T-cell (primary cell): ENCODE data around the gene PDE4A. TPM values are rescaled to one million over a fixed set of nuclear protein-coding genes. Genes with fewer than 3 reads are reported as not detected.

Experiments used
- ATAC-seq, 4 experiments: fragments of 200-7000 bp in 3 of 4; fragments of 150-1000 bp in 1 of 4; cut with Tn5 transposase; replicated peaks in 1 of 4; 1 replicate in 3 of 4; 2 replicates in 1 of 4; pipeline ENCODE4 v1.10.0; 2021; ENCODE audit warnings: moderate library complexity in 3 of 4, mild to moderate bottlenecking in 2 of 4, moderate number of reproducible peaks in 1 of 4
- CTCF ChIA-PET, 2 donors: fragments of 300-600 bp; sonication (Branson Sonifier 250); formaldehyde crosslinking; loops; one replicate each; lab custom pipeline; 2022; ENCODE audit warnings: antibody characterized with exemption in 2 of 2; lab: Charles Lee
- POLR2A ChIA-PET, 2 donors: fragments of 300-600 bp; sonication (Branson Sonifier 250); formaldehyde crosslinking; loops; one replicate each; lab custom pipeline; 2022; ENCODE audit warnings: antibody characterized with exemption in 2 of 2; lab: Charles Lee
- DNase-seq, 35 experiments: peaks; one replicate each; pipeline versions ENCODE4 v3.0.0 to v3.0.0-alpha.2; 2013 to 2023
- H3K27ac ChIP-seq: one replicate; pipeline ENCODE4 v1.5.1; 2013; ENCODE audit warnings: low read length
- H3K27me3 ChIP-seq, 2 experiments: replicated peaks in 1 of 2; 1 replicate in 1 of 2; 2 replicates in 1 of 2; pipeline versions ENCODE4 v1.6.1 to v1.7.0; 2013; ENCODE audit warnings: low read length in 1 of 2, mixed read lengths in 1 of 2; ENCODE audit not compliant: control insufficient read depth in 2 of 2, insufficient read depth in 2 of 2; ENCODE audit errors: extremely low read depth in 1 of 2
- H3K36me3 ChIP-seq, 2 donors: 1 replicate in 1 of 2; 2 replicates in 1 of 2; pipeline versions ENCODE4 v1.6.1 to v1.7.0; 2013; ENCODE audit warnings: low read length in 1 of 2; ENCODE audit not compliant: control insufficient read depth in 2 of 2, insufficient read depth in 1 of 2; ENCODE audit errors: extremely low read depth in 1 of 2
- H3K4me1 ChIP-seq, 2 experiments: 1 replicate in 1 of 2; 2 replicates in 1 of 2; pipeline versions ENCODE4 v1.6.1 to v1.7.0; 2013; ENCODE audit warnings: low read length in 2 of 2, mixed read lengths in 1 of 2; ENCODE audit not compliant: insufficient read depth in 2 of 2, control insufficient read depth in 1 of 2; ENCODE audit errors: extremely low read depth in 1 of 2
- H3K4me3 ChIP-seq, 2 donors: 1 replicate in 1 of 2; 2 replicates in 1 of 2; pipeline versions ENCODE4 v1.5.1 to v1.7.0; 2013; ENCODE audit warnings: mild to moderate bottlenecking in 2 of 2, low read length in 1 of 2, moderate library complexity in 1 of 2; ENCODE audit not compliant: control insufficient read depth in 1 of 2; ENCODE audit errors: extremely low read depth in 1 of 2
- H3K9me3 ChIP-seq: 2 replicates; pipeline ENCODE4 v1.7.0; 2013
- H3K27ac Mint-ChIP-seq, 2 donors: one replicate each; pipeline ENCODE4 v1.8.0; 2020 to 2021; ENCODE audit warnings: mild to moderate bottlenecking in 2 of 2, mixed read lengths in 2 of 2
- H3K27me3 Mint-ChIP-seq, 2 donors: one replicate each; pipeline ENCODE4 v1.8.0; 2021 to 2022; ENCODE audit warnings: mixed read lengths in 2 of 2
- H3K36me3 Mint-ChIP-seq: one replicate; pipeline ENCODE4 v1.8.0; 2021; ENCODE audit warnings: mixed read lengths
- H3K4me1 Mint-ChIP-seq, 3 donors: one replicate each; pipeline ENCODE4 v1.8.0; 2020 to 2022; ENCODE audit warnings: mixed read lengths in 3 of 3, mild to moderate bottlenecking in 1 of 3
- H3K4me3 Mint-ChIP-seq, 3 donors: one replicate each; pipeline ENCODE4 v1.8.0; 2020 to 2022; ENCODE audit warnings: mild to moderate bottlenecking in 3 of 3, mixed read lengths in 3 of 3, moderate library complexity in 3 of 3
- H3K9me3 Mint-ChIP-seq, 3 donors: one replicate each; pipeline ENCODE4 v1.8.0; 2020 to 2022; ENCODE audit warnings: mixed read lengths in 3 of 3
- WGBS: methylation state at CpG from one replicate; pipeline ENCODE4 v1.1.5; 2013; ENCODE audit warnings: missing lambda C conversion rate; ENCODE audit not compliant: insufficient coverage; 5-methylcytosine and 5-hydroxymethylcytosine counted together
- total RNA-seq, 35 experiments: library from RNA in 6 of 35; stranded (reverse) in 6 of 35; fragments of 120-200 nt in 1 of 35; gene quantifications; one replicate each; pipeline versions ENCODE4 v1.2.1 to v1.2.4 and lab custom pipeline; 2013 to 2026

Gene PDE4A
- total RNA-seq, 5 donors from 2014 or later (not counting 1 experiment from before 2014, with no cell fraction given): 2.2 to 13.3 (median 6.2) TPM

GRCh38 chr19:10418485-10419199 is 1.7 kb upstream of the PDE4A start:
- POLR2A ChIA-PET: interaction anchor here in 1 of 2 donors (0.6 to 0.7 kb wide), 2 partner anchors 13 to 324 kb away, joined by 6 to 7 read pairs; no protein-coding TSS in a partner anchor
- DNase-seq: peak in 2 of 35 experiments; percentile 36 to 56
- peaks cover 8 to 76% of the 10 kb centered on the region in 2 experiments for H3K27me3 ChIP-seq

GRCh38 chr19:10419200-10419645 is 1.1 kb upstream of the PDE4A start:
- Mint-ChIP-seq H3K9me3 (no peaks in the 10 kb centered on the region), H3K27ac (peak overlapping the region in 1 of 2 donors; percentile 51), H3K36me3 (no peaks in the 10 kb centered on the region), H3K4me1 (peaks cover 42 to 64% (median 57%) of the 10 kb centered on the region in 3 donors), H3K27me3 (peaks cover 45 to 53% of the 10 kb centered on the region in 2 donors), H3K4me3 (peak overlapping the region; percentile 60 to 72 (median 67))
- DNase-seq (peak in 2 of 35 experiments; percentile 49 to 57), ATAC-seq (peak in 1 of 4 experiments; percentile 4)
- no peaks in the 10 kb centered on the region for H3K9me3 ChIP-seq
- CTCF ChIA-PET: interaction anchor here (0.6 to 1.1 kb wide), 2 partner anchors 16 to 18 kb away, joined by 3 read pairs; partner anchors contain the start of gene CDC37 (in 1 of the 2)
- peak overlapping the region in 1 of 2 donors; percentile 52 for H3K4me3 ChIP-seq
- peaks cover 15 to 75% of the 10 kb centered on the region in 2 experiments for H3K4me1 ChIP-seq
- H3K27me3 ChIP-seq: peaks cover 8 to 82% of the 10 kb centered on the region in 2 experiments
- WGBS: 1% methylated on average over 35 of the region's 40 CpGs
- no peak overlapping the region for H3K27ac ChIP-seq
- H3K36me3 ChIP-seq: no peaks in the 10 kb centered on the region
- POLR2A ChIA-PET: interaction anchor here in 1 of 2 donors (0.6 to 0.7 kb wide), 2 partner anchors 13 to 323 kb away, joined by 6 to 7 read pairs; no protein-coding TSS in a partner anchor

More at GRCh38 chr19:10418485-10419199, 1.7 kb upstream of the PDE4A start:
- 11% methylated on average over 10 of the region's 32 CpGs for WGBS
- Histone ChIP-seq H3K27ac (no peak overlapping the region), H3K36me3 (no peaks in the 10 kb centered on the region), H3K9me3 (no peaks in the 10 kb centered on the region), H3K4me3 (peak overlapping the region in 1 of 2 donors; percentile 5), H3K4me1 (peaks cover 12 to 71% of the 10 kb centered on the region in 2 experiments)
- Mint-ChIP-seq H3K4me1 (peaks cover 42 to 59% (median 54%) of the 10 kb centered on the region in 3 donors), H3K27ac (peak overlapping the region in 1 of 2 donors; percentile 39), H3K9me3 (no peaks in the 10 kb centered on the region), H3K36me3 (no peaks in the 10 kb centered on the region), H3K4me3 (peak overlapping the region; percentile 2 to 72 (median 22)), H3K27me3 (peaks cover 43 to 50% of the 10 kb centered on the region in 2 donors)
- ATAC-seq: no peak
- CTCF ChIA-PET: interaction anchor here (0.6 to 1.9 kb wide), 6 partner anchors 10 to 145 kb away, joined by 3 to 11 read pairs (median 4); partner anchors contain the start of gene CDC37 (in 1 of the 2)

DNA sequence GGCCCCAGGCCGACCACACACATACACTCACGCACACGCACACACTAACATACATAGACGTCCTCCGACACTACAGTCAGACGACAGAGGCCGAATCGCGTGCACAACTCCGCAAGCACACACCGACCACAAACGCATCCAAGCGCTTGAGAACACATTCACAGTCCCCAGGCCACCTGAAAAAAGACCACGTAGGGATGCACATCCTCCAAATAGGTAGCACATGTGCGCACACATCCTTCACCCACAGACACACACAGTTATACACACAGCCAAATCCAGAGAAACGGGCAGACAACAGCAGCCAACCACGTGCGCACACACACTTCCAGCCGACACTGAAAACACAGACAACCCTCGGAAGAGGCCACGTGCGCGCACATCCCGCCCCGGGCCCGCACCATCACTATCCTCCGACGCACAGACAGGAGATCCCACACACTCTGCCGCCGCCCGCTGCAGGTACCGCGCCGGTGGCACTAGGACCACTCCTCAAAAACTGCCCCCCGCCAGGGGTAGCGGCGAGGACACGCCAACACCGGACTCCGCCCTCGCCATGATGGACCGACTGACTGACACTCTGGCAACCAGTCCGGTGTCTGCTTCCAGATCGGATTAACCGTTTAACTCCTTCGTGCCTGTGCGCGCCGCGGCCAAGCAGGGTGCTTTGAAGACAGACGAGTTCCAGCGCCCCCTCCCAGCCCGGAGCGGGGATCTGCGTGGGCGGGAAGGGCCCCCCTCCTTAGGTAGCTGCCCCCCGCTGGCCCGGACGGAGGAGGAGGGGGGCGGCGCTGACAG is 493 bp upstream of the PDE4A start:
- H3K4me1 Mint-ChIP-seq: peaks cover 42 to 70% (median 62%) of the 10 kb centered on the region in 3 donors
- peaks cover 45 to 56% of the 10 kb centered on the region in 2 donors for H3K27me3 Mint-ChIP-seq
- Histone ChIP-seq H3K27me3 (peaks cover 8 to 88% of the 10 kb centered on the region in 2 experiments), H3K4me3 (peak overlapping the region; percentile 19 to 52), H3K9me3 (no peaks in the 10 kb centered on the region), H3K27ac (no peak overlapping the region), H3K36me3 (no peaks in the 10 kb centered on the region), H3K4me1 (peaks cover 17 to 82% of the 10 kb centered on the region in 2 experiments)
- no peaks in the 10 kb centered on the region for H3K36me3 Mint-ChIP-seq
- ChIA-PET CTCF (interaction anchor here in 1 of 2 donors (1.1 kb wide), 1 partner anchor 11 kb away, joined by 3 read pairs; no protein-coding TSS in a partner anchor), POLR2A (interaction anchor here in 1 of 2 donors (0.7 kb wide), 1 partner anchor 12 kb away, joined by 6 read pairs; no protein-coding TSS in a partner anchor)
- H3K4me3 Mint-ChIP-seq: peak overlapping the region; percentile 60 to 72 (median 67)
- ATAC-seq (peak; percentile 14 to 22 (median 18)), DNase-seq (peak in 17 of 35 experiments; percentile 26 to 80 (median 43))
- H3K27ac Mint-ChIP-seq: peak overlapping the region; percentile 40 to 51
- H3K9me3 Mint-ChIP-seq: no peaks in the 10 kb centered on the region
- 2% methylated on average over 44 of the region's 61 CpGs for WGBS

DNA sequence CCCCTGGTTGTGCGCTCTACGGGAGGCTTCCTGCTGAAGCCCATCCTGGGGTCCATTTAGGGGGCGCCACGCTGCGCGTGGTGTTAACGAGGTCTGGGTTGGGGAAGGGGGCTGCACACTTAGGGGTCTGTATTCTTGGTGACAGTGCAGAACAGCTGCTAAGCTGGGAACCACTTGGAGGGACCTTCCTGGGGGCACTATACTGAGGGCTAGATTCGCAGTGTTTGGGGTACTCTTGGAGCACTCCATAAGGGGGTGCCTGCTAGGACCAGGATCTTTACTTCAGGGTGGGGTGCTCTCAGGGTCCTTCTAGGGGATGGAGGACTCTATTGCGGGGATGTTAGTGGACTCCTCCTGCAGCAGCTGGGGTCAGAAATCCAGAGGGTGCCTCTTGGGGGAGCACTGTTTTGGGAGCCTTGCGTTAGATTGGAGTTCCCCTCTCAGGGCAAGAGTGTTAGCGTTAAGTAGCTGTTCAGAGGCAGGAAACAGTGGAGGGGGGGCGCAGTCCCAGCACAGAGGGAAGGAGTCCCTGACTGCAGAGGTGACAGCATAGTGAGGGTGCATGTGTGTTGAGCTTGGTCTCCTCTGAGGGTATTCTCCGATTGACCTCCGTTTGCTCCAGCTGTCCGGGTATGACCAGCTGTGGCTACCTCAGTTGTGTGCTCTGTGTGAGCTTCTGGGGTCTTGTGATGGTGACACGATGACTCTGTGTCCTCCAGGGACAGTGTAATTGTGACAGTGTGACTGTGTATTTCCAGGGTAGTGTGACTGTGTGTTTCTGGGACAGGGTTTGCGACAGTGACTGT is 1.1 kb downstream of the PDE4A start:
- Histone ChIP-seq H3K27me3 (peaks cover 8 to 92% of the 10 kb centered on the region in 2 experiments), H3K27ac (no peak overlapping the region), H3K9me3 (no peaks in the 10 kb centered on the region), H3K36me3 (no peaks in the 10 kb centered on the region), H3K4me1 (peaks cover 15 to 87% of the 10 kb centered on the region in 2 experiments), H3K4me3 (peak overlapping the region in 1 of 2 donors; percentile 25)
- ChIA-PET CTCF (interaction anchor here in 1 of 2 donors (0.6 to 1.5 kb wide), 2 partner anchors 8 to 18 kb away, joined by 3 to 4 read pairs; partner anchors contain the start of gene CDC37), POLR2A (no interaction called here)
- H3K27me3 Mint-ChIP-seq: peaks cover 50 to 60% of the 10 kb centered on the region in 2 donors
- peaks cover 44 to 76% (median 65%) of the 10 kb centered on the region in 3 donors for H3K4me1 Mint-ChIP-seq
- peak in 1 of 35 experiments; percentile 58 for DNase-seq
- H3K36me3 Mint-ChIP-seq: no peaks in the 10 kb centered on the region
- 24% methylated on average over 16 of the region's 17 CpGs for whole genome bisulfite sequencing
- ATAC-seq: no peak
- H3K4me3 Mint-ChIP-seq: peak overlapping the region; percentile 40 to 57 (median 57)
- H3K9me3 Mint-ChIP-seq: no peaks in the 10 kb centered on the region
- H3K27ac Mint-ChIP-seq: peak overlapping the region in 1 of 2 donors; percentile 10

DNA sequence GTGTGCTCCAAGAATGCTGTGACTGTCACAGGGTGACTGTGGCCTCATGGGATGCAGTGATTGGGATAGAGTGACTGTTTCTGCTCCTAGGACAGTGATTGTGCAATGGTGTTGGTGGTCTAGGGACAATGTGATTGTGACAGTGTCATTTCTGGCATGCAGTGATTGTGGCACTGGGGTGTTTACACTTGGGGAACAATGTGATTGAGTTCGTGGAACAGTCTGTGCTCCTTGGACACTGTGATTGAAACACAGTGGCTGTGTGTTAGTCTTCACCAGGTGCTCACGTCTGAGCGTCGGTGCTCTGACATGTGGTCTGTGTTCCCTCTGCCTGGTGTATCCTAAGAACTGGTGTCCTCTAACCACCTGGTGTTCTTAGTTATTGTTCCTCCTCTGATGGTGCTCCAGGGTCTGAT is 1.7 kb downstream of the PDE4A start:
- Histone ChIP-seq H3K36me3 (no peaks in the 10 kb centered on the region), H3K27ac (no peak overlapping the region), H3K9me3 (no peaks in the 10 kb centered on the region), H3K4me3 (no peak overlapping the region), H3K4me1 (peaks cover 15 to 81% of the 10 kb centered on the region in 2 experiments), H3K27me3 (peaks cover 8 to 87% of the 10 kb centered on the region in 2 experiments)
- ATAC-seq: no peak
- Mint-ChIP-seq H3K36me3 (no peaks in the 10 kb centered on the region), H3K4me1 (peaks cover 40 to 74% (median 60%) of the 10 kb centered on the region in 3 donors), H3K27ac (peak overlapping the region in 1 of 2 donors; percentile 10), H3K27me3 (peaks cover 47 to 56% of the 10 kb centered on the region in 2 donors), H3K9me3 (no peaks in the 10 kb centered on the region), H3K4me3 (peak overlapping the region in 2 of 3 donors; percentile 40 to 57)
- no peak for DNase-seq
- POLR2A ChIA-PET: no interaction called here
- WGBS: 65% methylated on average over 4 of the region's 4 CpGs
- CTCF ChIA-PET: interaction anchor here in 1 of 2 donors (0.6 to 1.5 kb wide), 2 partner anchors 9 to 18 kb away, joined by 3 to 4 read pairs; partner anchors contain the start of gene CDC37
